HUDEP-2 (cell line): ENCODE measurements around the gene UBE2F.

Experiments
- DNase-seq, 76 experiments: peaks; one replicate each; lab custom pipeline; 2025; ENCODE audit not compliant: unreplicated experiment in 76 of 76; lab: John Stamatoyannopoulos, UW

Gene UBE2F

DNA sequence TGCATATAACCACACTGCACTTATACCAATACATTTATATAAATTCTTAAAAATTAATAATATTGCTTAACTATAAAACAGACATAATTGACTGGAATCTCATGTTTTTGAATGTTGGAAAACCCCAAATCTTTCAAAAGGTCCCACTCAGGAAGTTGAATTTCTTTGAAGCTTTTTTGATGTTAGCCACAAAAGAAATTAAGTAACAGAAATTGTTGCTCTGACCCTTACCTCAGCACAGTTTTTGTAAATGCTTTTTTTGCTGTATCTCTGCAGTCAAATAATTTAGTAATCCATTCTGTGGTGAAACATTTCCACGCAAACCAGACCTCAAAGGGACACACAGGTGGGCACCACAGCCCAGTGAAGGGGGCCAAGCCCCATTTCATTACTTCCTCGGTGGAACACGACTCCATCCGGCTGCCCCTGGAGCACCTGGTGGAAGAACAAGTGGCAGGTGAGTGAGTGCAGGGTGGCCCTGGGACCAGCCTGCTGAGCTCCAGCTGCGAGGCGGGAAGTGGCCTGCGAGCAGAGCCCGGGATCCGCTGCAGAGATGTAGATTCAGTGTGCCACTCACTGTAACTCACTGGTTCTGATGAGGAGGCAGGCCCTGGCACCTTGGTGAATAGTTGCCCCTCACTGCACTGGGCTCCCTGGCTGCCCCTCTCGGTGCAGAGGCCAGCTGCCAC is 102.4 kb downstream of the UBE2F start:
- DNase-seq: no peak

GRCh38 chr2:238069877-238070276 is 103.1 kb downstream of the UBE2F start:
- no peak for DNase-seq

GRCh38 chr2:238075397-238075796 is 108.6 kb downstream of the UBE2F start:
- no peak for DNase-seq

GRCh38 chr2:238077292-238077691 is 110.5 kb downstream of the UBE2F start:
- no peak for DNase-seq

DNA sequence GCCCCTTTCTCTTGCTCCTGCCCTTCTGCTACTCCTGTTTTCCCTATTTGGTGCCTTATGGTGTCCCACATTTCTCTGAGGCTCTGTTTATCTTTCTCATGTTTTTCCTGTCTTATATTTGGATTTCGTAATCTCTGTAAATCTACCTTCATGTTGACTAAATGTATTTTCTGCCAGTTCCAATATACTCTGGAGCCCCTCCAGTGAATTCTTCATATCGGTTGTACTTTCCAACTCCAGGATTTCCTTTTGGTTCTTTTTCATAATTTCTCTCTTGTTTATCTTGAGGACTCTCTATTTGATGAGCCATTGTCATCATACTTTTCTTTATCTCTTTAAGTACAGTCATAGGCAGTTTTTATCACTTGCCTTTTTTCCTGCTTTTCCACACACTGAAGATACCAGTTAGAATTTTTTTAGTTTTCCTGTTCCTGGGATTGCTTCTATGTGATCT is 113.1 kb downstream of the UBE2F start:
- no peak for DNase-seq

DNA sequence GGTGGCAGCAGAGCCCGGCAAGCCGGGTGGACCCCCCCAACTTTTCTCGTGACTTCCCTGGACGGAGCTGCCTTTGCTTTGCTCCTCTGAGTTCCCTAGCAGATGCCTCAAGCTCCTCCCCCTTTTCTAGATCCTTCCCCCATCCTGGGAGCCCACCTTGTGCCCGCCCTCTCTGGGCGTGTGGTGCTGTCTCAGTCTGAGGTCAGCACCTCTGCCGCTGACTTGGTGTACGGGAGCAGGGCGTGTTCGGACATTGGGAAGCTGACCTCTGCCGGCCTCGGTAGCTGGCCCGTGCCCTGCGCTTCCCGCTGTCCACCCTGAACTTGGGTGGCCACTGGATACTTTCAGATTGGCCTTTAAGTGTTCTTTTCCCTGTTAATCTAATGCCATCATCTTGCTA is 113.7 kb downstream of the UBE2F start:
- DNase-seq: no peak

DNA sequence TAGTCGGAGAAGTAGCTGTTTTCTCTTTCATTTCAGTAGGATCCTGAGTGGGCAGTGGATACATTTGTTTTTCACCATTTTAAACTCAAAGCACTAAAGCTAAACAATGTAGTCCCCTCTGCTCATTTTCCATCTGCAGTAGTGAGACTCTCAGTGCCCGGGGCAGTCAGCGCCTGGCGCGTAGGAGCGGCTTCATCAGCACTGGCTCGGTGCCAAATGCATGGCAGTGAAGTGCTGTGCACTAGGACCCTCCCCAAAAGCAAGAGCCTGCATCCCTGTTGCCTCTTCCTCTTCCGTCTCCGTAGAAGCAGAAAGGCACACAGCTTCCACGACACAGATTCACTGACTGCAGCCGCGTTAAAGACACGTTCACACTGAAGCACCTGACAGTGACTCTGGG is 114.3 kb downstream of the UBE2F start:
- no peak for DNase-seq

DNA sequence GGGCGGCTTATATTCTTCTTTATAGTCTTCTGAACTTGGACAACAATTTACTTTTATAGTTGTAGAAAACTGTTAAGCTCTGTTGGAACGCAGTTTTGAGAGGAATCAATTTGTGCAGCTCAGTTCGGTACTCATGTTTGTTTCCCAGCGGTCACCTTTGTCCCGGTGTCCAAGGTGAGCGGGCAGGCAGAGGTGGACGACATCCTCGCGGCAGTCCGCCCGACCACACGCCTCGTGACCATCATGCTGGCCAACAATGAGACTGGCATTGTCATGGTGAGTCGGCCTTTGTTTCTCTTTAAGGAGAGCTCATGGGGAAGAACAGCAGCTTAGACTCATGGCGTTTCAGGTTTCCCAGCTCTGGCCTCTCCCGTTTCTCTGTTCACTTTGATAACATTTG is 114.7 kb downstream of the UBE2F start:
- no peak for DNase-seq

GRCh38 chr2:238082151-238082550 is 115.3 kb downstream of the UBE2F start:
- DNase-seq: no peak

GRCh38 chr2:238082827-238083226 is 116.0 kb downstream of the UBE2F start:
- no peak for DNase-seq

- DNase-seq: no peak
Measured at GRCh38 chr2:238083919-238084318, 117.1 kb downstream of the UBE2F start.

DNA sequence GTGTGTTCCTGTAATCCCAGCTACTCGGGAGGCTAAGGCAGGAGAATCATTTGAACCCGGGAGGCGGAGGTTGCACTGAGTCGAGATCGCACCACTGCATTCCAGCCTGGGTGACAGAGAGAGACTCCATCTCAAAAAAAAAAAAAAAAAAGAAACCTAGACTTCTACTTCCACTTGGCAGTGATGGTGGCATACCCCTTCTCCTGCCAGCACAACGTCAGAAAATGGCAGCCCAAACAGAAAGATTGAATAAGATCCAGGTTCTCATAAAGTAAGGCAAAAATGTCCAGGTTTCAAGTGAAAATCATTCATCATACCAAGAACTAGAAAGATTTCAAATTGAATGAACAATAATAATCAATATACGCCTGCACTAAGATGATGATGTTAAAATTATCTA is 117.9 kb downstream of the UBE2F start:
- DNase-seq: no peak

DNA sequence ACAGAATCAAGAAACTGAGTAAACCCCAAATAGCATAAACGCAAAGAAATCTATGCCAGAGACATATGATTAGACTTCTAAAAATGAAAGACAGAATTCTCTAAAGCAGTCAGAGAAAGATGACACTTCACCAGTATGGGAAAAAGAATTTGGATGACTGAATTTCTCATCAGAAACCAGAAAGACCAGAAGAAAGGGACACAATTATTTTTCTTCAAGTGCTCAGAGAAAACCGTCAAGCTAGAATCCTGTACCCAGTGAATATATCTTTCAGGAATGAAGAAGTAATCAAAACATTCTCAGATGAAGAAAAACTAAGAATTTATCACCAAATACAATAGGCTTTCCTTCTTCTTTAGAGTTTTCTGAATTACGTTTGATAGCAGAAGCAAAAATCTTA is 119.1 kb downstream of the UBE2F start:
- DNase-seq: no peak

DNA sequence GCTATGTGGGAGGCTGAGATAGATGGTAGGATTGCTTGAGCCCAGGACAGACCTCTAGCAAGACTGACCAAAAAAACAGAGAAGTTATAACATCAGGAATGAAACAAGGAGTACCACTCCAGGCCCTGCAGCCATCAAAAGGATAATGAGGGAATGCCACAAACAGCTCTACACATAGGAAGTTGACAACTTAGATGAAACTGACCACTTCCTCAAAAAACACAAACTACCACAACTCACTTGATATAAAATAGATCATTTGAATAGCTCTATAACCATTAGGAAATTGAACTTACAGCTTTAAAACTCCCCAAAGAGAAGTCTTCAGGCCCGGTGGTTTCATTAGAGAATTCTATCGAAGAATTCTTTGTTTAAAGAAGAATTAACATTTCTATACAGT is 120.4 kb downstream of the UBE2F start:
- DNase-seq: no peak

DNA sequence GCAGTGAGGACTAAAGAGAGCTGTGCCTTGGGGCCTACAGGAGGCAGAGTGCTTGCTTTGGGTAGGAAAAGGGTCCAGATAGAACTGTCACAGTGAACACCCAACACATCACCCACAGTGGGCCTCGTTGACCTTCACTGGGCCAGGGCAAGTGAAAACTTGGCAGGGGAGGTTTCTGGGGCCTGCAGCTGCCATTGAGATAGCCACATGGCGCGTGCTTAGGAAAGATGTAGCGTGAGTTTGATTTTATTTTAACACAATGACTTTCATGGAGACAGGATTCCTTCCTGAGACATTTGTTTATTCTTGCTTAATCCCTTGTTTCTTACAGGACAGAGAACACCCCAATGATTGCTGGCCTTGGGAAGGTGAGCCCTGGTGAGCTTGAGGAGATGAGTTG is 124.1 kb downstream of the UBE2F start:
- no peak for DNase-seq

DNA sequence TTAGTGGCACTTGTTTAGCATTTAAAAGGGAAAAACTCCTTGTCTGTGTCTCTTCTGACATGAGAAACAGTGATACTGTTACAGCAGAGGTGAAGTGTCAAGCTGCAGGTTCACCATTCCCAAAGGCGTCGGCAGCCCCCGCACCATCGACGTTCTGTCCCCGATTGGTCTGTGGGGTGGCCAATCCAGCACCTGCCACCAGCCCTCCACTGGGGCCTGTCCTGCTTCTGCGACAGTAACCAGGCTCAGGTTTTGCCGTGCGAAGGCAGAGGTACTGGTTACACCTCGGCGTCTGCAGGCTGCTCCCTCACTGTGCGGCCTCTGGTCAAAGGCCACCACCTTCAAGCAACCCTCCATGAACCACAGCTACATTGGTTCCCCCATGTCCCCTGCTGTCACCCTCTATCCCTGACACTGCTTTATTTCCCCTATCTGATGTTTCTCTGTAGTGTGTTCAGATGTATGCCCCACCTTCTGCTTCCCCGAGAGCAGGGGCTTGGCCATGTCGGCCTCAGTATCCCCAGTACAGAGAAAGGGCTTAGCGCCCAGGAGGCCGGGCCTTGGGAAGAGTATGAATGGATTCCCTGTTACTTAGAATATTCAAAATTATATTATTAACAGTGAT is 124.7 kb downstream of the UBE2F start:
- DNase-seq: no peak
